LNCAP (cell line): Measurements from ENCODE around the gene PRKAR2B.

Experiments
- TF ChIP-seq, protein P1 (sequence below): fragments of 450-650 bp; IDR thresholded peaks from 2 replicates; pipeline ENCODE4 v1.5.1; 2017; ENCODE audit warnings: mild to moderate bottlenecking

PRKAR2B gene

GRCh38 chr7:107007007-107007891 is 37.3 kb upstream of the PRKAR2B start:
- TF ChIP-seq, protein P1, sequence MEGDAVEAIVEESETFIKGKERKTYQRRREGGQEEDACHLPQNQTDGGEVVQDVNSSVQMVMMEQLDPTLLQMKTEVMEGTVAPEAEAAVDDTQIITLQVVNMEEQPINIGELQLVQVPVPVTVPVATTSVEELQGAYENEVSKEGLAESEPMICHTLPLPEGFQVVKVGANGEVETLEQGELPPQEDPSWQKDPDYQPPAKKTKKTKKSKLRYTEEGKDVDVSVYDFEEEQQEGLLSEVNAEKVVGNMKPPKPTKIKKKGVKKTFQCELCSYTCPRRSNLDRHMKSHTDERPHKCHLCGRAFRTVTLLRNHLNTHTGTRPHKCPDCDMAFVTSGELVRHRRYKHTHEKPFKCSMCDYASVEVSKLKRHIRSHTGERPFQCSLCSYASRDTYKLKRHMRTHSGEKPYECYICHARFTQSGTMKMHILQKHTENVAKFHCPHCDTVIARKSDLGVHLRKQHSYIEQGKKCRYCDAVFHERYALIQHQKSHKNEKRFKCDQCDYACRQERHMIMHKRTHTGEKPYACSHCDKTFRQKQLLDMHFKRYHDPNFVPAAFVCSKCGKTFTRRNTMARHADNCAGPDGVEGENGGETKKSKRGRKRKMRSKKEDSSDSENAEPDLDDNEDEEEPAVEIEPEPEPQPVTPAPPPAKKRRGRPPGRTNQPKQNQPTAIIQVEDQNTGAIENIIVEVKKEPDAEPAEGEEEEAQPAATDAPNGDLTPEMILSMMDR: no peak

DNA sequence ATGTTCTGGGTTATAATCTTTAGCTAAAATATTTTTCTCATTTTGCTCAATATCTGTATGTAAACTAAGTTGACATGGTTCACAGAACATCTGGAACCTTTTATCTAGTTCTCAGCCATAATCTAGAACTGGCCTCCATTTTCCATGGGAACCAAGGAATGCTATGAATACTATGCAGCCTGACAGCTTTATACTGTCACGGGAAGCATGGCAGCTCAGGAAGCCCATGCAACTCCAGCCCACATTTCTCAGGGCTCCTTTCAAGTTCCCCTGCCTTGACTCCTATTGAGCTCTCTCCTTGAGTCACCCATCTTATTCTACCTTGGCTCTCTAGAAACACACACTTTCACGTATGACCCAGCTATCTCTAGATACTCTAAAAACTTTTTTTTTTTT is 36.6 kb upstream of the PRKAR2B start:
- TF ChIP-seq, protein P1: no peak

GRCh38 chr7:107009846-107010203 is 34.7 kb upstream of the PRKAR2B start:
- TF ChIP-seq, protein P1: no peak

DNA sequence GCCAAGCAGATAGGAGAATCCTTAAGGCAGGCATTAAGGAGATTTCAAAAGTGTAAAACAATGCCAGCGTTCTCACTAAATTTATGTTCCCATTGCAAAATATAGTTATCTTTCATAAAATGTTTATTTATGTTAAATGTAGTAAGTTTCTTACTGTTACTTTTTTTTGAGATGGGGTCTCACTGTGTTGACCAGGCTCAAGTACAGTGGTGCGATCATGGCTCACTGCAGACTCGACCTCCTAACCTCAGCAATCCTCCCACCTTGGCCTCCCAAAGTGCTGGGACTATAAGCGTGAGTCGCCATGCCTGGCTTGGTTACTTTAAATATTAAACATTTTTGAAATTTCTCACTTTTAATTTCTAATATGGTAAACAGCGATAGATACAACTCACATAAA is 31.8 kb upstream of the PRKAR2B start:
- TF ChIP-seq, protein P1: no peak

GRCh38 chr7:107014387-107015023 is 30.0 kb upstream of the PRKAR2B start:
- TF ChIP-seq, protein P1: no peak

DNA sequence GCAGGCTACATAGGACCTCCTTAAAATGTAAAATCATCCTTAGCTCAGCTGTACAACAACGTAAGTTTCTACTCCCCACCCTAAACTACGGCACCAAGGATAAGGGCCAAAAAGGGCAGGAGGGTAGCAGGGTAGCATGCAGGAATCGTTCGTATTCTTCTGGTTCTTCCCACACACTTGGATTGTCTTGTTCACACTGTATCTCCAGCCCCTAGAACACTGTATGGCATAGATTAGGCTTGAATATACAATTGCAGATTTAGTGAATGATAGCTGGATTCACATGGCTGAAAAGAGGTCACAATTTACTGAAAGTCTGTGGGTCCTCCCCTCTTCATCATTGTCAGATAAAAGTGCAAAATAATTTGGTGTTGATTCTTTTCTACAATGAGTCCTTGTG is 28.2 kb upstream of the PRKAR2B start:
- TF ChIP-seq, protein P1: no peak

- TF ChIP-seq, protein P1: no peak
Measured at GRCh38 chr7:107017965-107018719, 26.4 kb upstream of the PRKAR2B start.
